SK-N-SH treated with all-trans-retinoic acid at 6 μM for 48 hours (cell line): ENCODE results near the gene CHCHD6.

ENCODE experiments used
- ATAC-seq: fragments of 200-7000 bp; cut with Tn5 transposase; 3 replicates; pipeline ENCODE4 v1.9.1; 2020; ENCODE audit warnings: mild to moderate bottlenecking, moderate library complexity
- ARNTL ChIP-seq: fragments of 450-650 bp; formaldehyde crosslinking; IDR thresholded peaks from 2 replicates; pipeline ENCODE4 v1.5.0; 2020; ENCODE audit warnings: low read depth, mild to moderate bottlenecking, moderate library complexity, borderline replicate concordance
- BACH2 ChIP-seq: fragments of 250-450 bp; sonication (Bioruptor Pico); IDR thresholded peaks from 2 replicates; pipeline ENCODE4 v1.9.0; 2021; ENCODE audit warnings: mild to moderate bottlenecking, borderline replicate concordance
- CSDC2 ChIP-seq: fragments of 250-450 bp; sonication (Bioruptor Pico); IDR thresholded peaks from 2 replicates; pipeline ENCODE4 v1.5.0; 2020; ENCODE audit warnings: mild to moderate bottlenecking, moderate library complexity
- CSRNP3 ChIP-seq: fragments of 250-450 bp; sonication (Bioruptor Pico); IDR thresholded peaks from 2 replicates; pipeline ENCODE4 v1.5.1; 2021; ENCODE audit warnings: mild to moderate bottlenecking, moderate library complexity
- ESRRG ChIP-seq: fragments of 250-450 bp; sonication (Bioruptor Pico); IDR thresholded peaks from 2 replicates; pipeline ENCODE4 v1.6.1; 2021; ENCODE audit warnings: mild to moderate bottlenecking
- GLIS3 ChIP-seq: fragments of 250-450 bp; sonication (Bioruptor Pico); IDR thresholded peaks from 2 replicates; pipeline ENCODE4 v1.5.0; 2020; ENCODE audit warnings: mild to moderate bottlenecking, moderate library complexity
- ISL1 ChIP-seq: fragments of 250-450 bp; sonication (Bioruptor Pico); IDR thresholded peaks from 2 replicates; pipeline ENCODE4 v2.1.2; 2022; ENCODE audit warnings: mild to moderate bottlenecking, moderate library complexity
- OSR1 ChIP-seq: fragments of 250-450 bp; sonication (Bioruptor Pico); IDR thresholded peaks from 2 replicates; pipeline ENCODE4 v1.8.0; 2022; ENCODE audit warnings: moderate library complexity, mild to moderate bottlenecking, inconsistent platforms
- PPARA ChIP-seq: fragments of 250-450 bp; sonication (Bioruptor Pico); IDR thresholded peaks from 2 replicates; pipeline ENCODE4 v1.5.0; 2020; ENCODE audit warnings: mild to moderate bottlenecking, borderline replicate concordance
- RARB ChIP-seq: fragments of 250-450 bp; sonication (Bioruptor Pico); IDR thresholded peaks from 2 replicates; pipeline ENCODE4 v1.8.0; 2021; ENCODE audit warnings: mild to moderate bottlenecking, moderate library complexity
- SNAI2 ChIP-seq: fragments of 250-450 bp; sonication (Bioruptor Pico); IDR thresholded peaks from 2 replicates; pipeline ENCODE4 v1.5.0; 2020; ENCODE audit warnings: mild to moderate bottlenecking, moderate library complexity
- TCF4 ChIP-seq: fragments of 250-450 bp; sonication (Bioruptor Pico); IDR thresholded peaks from 2 replicates; pipeline ENCODE4 v1.8.0; 2021; ENCODE audit warnings: mild to moderate bottlenecking, moderate library complexity, borderline replicate concordance
- TSHZ2 ChIP-seq: fragments of 250-450 bp; sonication (Bioruptor Pico); IDR thresholded peaks from 2 replicates; pipeline ENCODE4 v1.5.0; 2020; ENCODE audit warnings: mild to moderate bottlenecking, moderate library complexity
- ZC3H10 ChIP-seq: fragments of 250-450 bp; sonication (Bioruptor Pico); IDR thresholded peaks from 2 replicates; pipeline ENCODE4 v1.5.1; 2021; ENCODE audit warnings: mild to moderate bottlenecking, moderate library complexity
- ZFP3 ChIP-seq: fragments of 250-450 bp; sonication (Bioruptor Pico); IDR thresholded peaks from 2 replicates; pipeline ENCODE4 v1.5.0; 2020; ENCODE audit warnings: mild to moderate bottlenecking, moderate library complexity
- ZFP30 ChIP-seq: fragments of 450-650 bp; formaldehyde crosslinking; IDR thresholded peaks from 2 replicates; pipeline ENCODE4 v1.5.0; 2022; ENCODE audit warnings: mild to moderate bottlenecking, moderate library complexity
- ZNF565 ChIP-seq: fragments of 450-650 bp; formaldehyde crosslinking; conservative IDR thresholded peaks from 2 replicates; pipeline ENCODE4 v1.5.0; 2020; ENCODE audit warnings: low read depth, mild to moderate bottlenecking, moderate library complexity
- ZNF8 ChIP-seq: fragments of 450-650 bp; formaldehyde crosslinking; IDR thresholded peaks from 2 replicates; pipeline ENCODE4 v1.5.0; 2020; ENCODE audit warnings: mild to moderate bottlenecking, moderate library complexity
- TF ChIP-seq, protein P1 (sequence below): fragments of 250-450 bp; sonication (Bioruptor Pico); IDR thresholded peaks from 2 replicates; pipeline ENCODE4 v1.5.1; 2020; ENCODE audit warnings: low read depth, mild to moderate bottlenecking, moderate library complexity
- TF ChIP-seq, protein P2 (sequence below): fragments of 250-450 bp; sonication (Bioruptor Pico); IDR thresholded peaks from 2 replicates; pipeline ENCODE4 v1.8.0; 2020; ENCODE audit warnings: mild to moderate bottlenecking, moderate library complexity, borderline replicate concordance
- TF ChIP-seq, protein P3 (sequence below): fragments of 250-450 bp; sonication (Bioruptor Pico); IDR thresholded peaks from 2 replicates; pipeline ENCODE4 v1.8.0; 2021; ENCODE audit warnings: low read depth, mild to moderate bottlenecking, moderate library complexity, borderline replicate concordance

CHCHD6 gene

GRCh38 chr3:127001486-127002194, 297.6 kb downstream of the CHCHD6 start:
- no peak; the same call in 2 of the 3 replicates for ATAC-seq
- no peak for TF ChIP-seq PPARA
- no peak for TF ChIP-seq ARNTL (CRISPR knock-in tag)
- no peak for TF ChIP-seq CSRNP3
- TF ChIP-seq SNAI2 = 0 out of 2 replicates have a peak, but pooled peaks have one; percentile 38

GRCh38 chr3:127002195-127003174, 298.4 kb downstream of the CHCHD6 start:
- peak; percentile 66 for TF ChIP-seq ZFP3 (CRISPR knock-in tag)
- no peak for TF ChIP-seq CSDC2 (CRISPR knock-in tag)
- no peak for TF ChIP-seq SNAI2
- no peak for TF ChIP-seq ZC3H10 (CRISPR knock-in tag)
- no peak for TF ChIP-seq ISL1 (CRISPR knock-in tag)
- no peak for TF ChIP-seq OSR1 (CRISPR knock-in tag)
- TF ChIP-seq ESRRG (CRISPR knock-in tag) = no peak
- no peak for TF ChIP-seq ZNF565 (CRISPR knock-in tag)
- TF ChIP-seq, protein P1, sequence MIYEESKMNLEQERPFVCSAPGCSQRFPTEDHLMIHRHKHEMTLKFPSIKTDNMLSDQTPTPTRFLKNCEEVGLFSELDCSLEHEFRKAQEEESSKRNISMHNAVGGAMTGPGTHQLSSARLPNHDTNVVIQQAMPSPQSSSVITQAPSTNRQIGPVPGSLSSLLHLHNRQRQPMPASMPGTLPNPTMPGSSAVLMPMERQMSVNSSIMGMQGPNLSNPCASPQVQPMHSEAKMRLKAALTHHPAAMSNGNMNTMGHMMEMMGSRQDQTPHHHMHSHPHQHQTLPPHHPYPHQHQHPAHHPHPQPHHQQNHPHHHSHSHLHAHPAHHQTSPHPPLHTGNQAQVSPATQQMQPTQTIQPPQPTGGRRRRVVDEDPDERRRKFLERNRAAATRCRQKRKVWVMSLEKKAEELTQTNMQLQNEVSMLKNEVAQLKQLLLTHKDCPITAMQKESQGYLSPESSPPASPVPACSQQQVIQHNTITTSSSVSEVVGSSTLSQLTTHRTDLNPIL = no peak
- no peak for TF ChIP-seq BACH2 (CRISPR knock-in tag)
- no peak for TF ChIP-seq PPARA
- peak; percentile 68; the same call in 1 of the 2 replicates for TF ChIP-seq TCF4
- TF ChIP-seq ZNF8 = no peak
- no peak for TF ChIP-seq RARB (CRISPR knock-in tag)
- no peak for TF ChIP-seq GLIS3 (CRISPR knock-in tag)
- peak; percentile 39; the same call in 1 of the 2 replicates for TF ChIP-seq TSHZ2 (CRISPR knock-in tag)
- TF ChIP-seq, protein P2, sequence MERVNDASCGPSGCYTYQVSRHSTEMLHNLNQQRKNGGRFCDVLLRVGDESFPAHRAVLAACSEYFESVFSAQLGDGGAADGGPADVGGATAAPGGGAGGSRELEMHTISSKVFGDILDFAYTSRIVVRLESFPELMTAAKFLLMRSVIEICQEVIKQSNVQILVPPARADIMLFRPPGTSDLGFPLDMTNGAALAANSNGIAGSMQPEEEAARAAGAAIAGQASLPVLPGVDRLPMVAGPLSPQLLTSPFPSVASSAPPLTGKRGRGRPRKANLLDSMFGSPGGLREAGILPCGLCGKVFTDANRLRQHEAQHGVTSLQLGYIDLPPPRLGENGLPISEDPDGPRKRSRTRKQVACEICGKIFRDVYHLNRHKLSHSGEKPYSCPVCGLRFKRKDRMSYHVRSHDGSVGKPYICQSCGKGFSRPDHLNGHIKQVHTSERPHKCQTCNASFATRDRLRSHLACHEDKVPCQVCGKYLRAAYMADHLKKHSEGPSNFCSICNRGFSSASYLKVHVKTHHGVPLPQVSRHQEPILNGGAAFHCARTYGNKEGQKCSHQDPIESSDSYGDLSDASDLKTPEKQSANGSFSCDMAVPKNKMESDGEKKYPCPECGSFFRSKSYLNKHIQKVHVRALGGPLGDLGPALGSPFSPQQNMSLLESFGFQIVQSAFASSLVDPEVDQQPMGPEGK (CRISPR knock-in tag) = peak; percentile 91
- TF ChIP-seq ZFP30 (CRISPR knock-in tag) = no peak
- TF ChIP-seq, protein P3, sequence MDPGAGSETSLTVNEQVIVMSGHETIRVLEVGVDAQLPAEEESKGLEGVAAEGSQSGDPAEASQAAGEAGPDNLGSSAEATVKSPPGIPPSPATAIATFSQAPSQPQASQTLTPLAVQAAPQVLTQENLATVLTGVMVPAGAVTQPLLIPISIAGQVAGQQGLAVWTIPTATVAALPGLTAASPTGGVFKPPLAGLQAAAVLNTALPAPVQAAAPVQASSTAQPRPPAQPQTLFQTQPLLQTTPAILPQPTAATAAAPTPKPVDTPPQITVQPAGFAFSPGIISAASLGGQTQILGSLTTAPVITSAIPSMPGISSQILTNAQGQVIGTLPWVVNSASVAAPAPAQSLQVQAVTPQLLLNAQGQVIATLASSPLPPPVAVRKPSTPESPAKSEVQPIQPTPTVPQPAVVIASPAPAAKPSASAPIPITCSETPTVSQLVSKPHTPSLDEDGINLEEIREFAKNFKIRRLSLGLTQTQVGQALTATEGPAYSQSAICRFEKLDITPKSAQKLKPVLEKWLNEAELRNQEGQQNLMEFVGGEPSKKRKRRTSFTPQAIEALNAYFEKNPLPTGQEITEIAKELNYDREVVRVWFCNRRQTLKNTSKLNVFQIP (CRISPR knock-in tag) = no peak
- TF ChIP-seq, all 23 proteins: peak for 4
- peak; percentile 91 for ATAC-seq
